DOHH2 (cell line): Measurements from ENCODE around the gene RNF123.

ENCODE experiments used
- H3F3A ChIP-seq: fragments of 200-600 bp; sonication (generic), shearing (Covaris generic); 2 replicates; pipeline ENCODE4 v1.6.0; 2016; ENCODE audit warnings: antibody characterized with exemption, mild to moderate bottlenecking; ENCODE audit not compliant: control insufficient read depth, insufficient read depth
- H3K27ac ChIP-seq: fragments of 200-600 bp; sonication (generic); 2 replicates; pipeline ENCODE4 v1.5.1; 2014; ENCODE audit warnings: low read depth, mild to moderate bottlenecking, low read length, moderate library complexity
- H3K27me3 ChIP-seq: fragments of 200-600 bp; sonication (generic); 2 replicates; pipeline ENCODE4 v1.6.1; 2014; ENCODE audit warnings: mild to moderate bottlenecking, low read length, mixed read lengths; ENCODE audit not compliant: control insufficient read depth
- H3K36me3 ChIP-seq: fragments of 200-600 bp; sonication (generic); 2 replicates; pipeline ENCODE4 v1.6.1; 2014; ENCODE audit warnings: mild to moderate bottlenecking, low read length, moderate library complexity, mixed read lengths; ENCODE audit not compliant: control insufficient read depth
- H3K4me1 ChIP-seq: fragments of 200-600 bp; sonication (generic); 2 replicates; pipeline ENCODE4 v1.6.1; 2014; ENCODE audit warnings: mild to moderate bottlenecking, low read length, mixed read lengths; ENCODE audit not compliant: control insufficient read depth
- H3K4me2 ChIP-seq: fragments of 200-600 bp; sonication (generic); 2 replicates; pipeline ENCODE4 v1.6.0; 2014; ENCODE audit warnings: mild to moderate bottlenecking, low read length, moderate library complexity
- H3K4me3 ChIP-seq: fragments of 200-600 bp; sonication (generic); 2 replicates; pipeline ENCODE4 v1.5.1; 2014; ENCODE audit warnings: mild to moderate bottlenecking, low read length, mixed read lengths
- H3K79me2 ChIP-seq: fragments of 200-600 bp; sonication (generic); 2 replicates; pipeline ENCODE4 v1.6.1; 2014; ENCODE audit warnings: mild to moderate bottlenecking, low read length, mixed read lengths; ENCODE audit not compliant: control insufficient read depth
- H3K9me2 ChIP-seq: fragments of 200-600 bp; sonication (generic); replicated peaks from 2 replicates; pipeline ENCODE4 v1.6.1; 2014; ENCODE audit warnings: mild to moderate bottlenecking, low read length, mixed read lengths; ENCODE audit not compliant: control insufficient read depth
- H3K9me3 ChIP-seq: fragments of 200-600 bp; sonication (generic); 2 replicates; pipeline ENCODE4 v1.6.1; 2014; ENCODE audit warnings: antibody characterized with exemption, low read length, mixed read lengths; ENCODE audit not compliant: control insufficient read depth, insufficient read depth
- H4K20me1 ChIP-seq: fragments of 200-600 bp; sonication (generic); 2 replicates; pipeline ENCODE4 v1.6.0; 2014; ENCODE audit warnings: low read depth, mild to moderate bottlenecking, antibody characterized with exemption, low read length, moderate library complexity; ENCODE audit not compliant: control insufficient read depth, insufficient read depth
- CTCF ChIP-seq: fragments of 200-600 bp; sonication (generic); IDR thresholded peaks from one replicate; pipeline ENCODE4 v1.5.1; 2014; ENCODE audit warnings: antibody characterized with exemption, mild to moderate bottlenecking, low read depth, low read length; ENCODE audit not compliant: poor library complexity, severe bottlenecking
- EZH2phosphoT487 ChIP-seq: fragments of 200-600 bp; sonication (generic); IDR thresholded peaks from 2 replicates; pipeline ENCODE4 v1.6.1; 2017; ENCODE audit warnings: borderline replicate concordance, mild to moderate bottlenecking, antibody characterized with exemption, low read length, moderate library complexity, mixed read lengths

RNF123 gene

GRCh38 chr3:49727154-49727923 is 38.0 kb downstream of the RNF123 start:
- H3K4me2 ChIP-seq, result peak overlapping the region; percentile 64
- no peaks in the 10 kb centered on the region for H3K9me2 ChIP-seq
- peak overlapping the region; percentile 81 for H3K27ac ChIP-seq
- peaks cover 27% of the 10 kb centered on the region for H3K79me2 ChIP-seq
- no peaks in the 10 kb centered on the region for H3K9me3 ChIP-seq
- H3K27me3 ChIP-seq, result no peaks in the 10 kb centered on the region
- TF ChIP-seq CTCF (no peak), EZH2phosphoT487 (no peak)
- peaks cover 7% of the 10 kb centered on the region for H3F3A ChIP-seq
- H3K4me1 ChIP-seq, result peaks cover 48% of the 10 kb centered on the region
- H4K20me1 ChIP-seq, result no peaks in the 10 kb centered on the region
- peaks cover 61% of the 10 kb centered on the region for H3K36me3 ChIP-seq
- peak overlapping the region; percentile 61 for H3K4me3 ChIP-seq

GRCh38 chr3:49727924-49728361 is 38.6 kb downstream of the RNF123 start:
- Histone ChIP-seq H3K4me3 (peak overlapping the region; percentile 61; the same call in 1 of the 2 replicates), H3K27ac (peak overlapping the region; percentile 81; the same call in 1 of the 2 replicates), H3K9me3 (no peaks in the 10 kb centered on the region), H3K79me2 (peaks cover 21% of the 10 kb centered on the region), H3F3A (peaks cover 7% of the 10 kb centered on the region), H3K4me1 (peaks cover 42% of the 10 kb centered on the region), H4K20me1 (no peaks in the 10 kb centered on the region), H3K36me3 (peaks cover 60% of the 10 kb centered on the region), H3K9me2 (no peaks in the 10 kb centered on the region), H3K27me3 (no peaks in the 10 kb centered on the region), H3K4me2 (peak overlapping the region; percentile 64)
- TF ChIP-seq CTCF (no peak), EZH2phosphoT487 (no peak)

- H4K20me1 ChIP-seq, result no peaks in the 10 kb centered on the region
- TF ChIP-seq EZH2phosphoT487, result no peak
- no peaks in the 10 kb centered on the region for H3K9me3 ChIP-seq
- peaks cover 3% of the 10 kb centered on the region; the same call in 1 of the 2 replicates for H3K79me2 ChIP-seq
- H3K27me3 ChIP-seq, result no peaks in the 10 kb centered on the region
- no peaks in the 10 kb centered on the region for H3K9me2 ChIP-seq
- H3K4me1 ChIP-seq, result peaks cover 30% of the 10 kb centered on the region
- H3K4me3 ChIP-seq, result no peak overlapping the region
- peaks cover 61% of the 10 kb centered on the region for H3K36me3 ChIP-seq
- H3F3A ChIP-seq, result peaks cover 5% of the 10 kb centered on the region
- H3K4me2 ChIP-seq, result no peak overlapping the region
- no peak overlapping the region for H3K27ac ChIP-seq
These were observed 40.7 kb downstream of the RNF123 start for GRCh38 chr3:49729966-49730609.

GRCh38 chr3:49732597-49732996 is 43.2 kb downstream of the RNF123 start:
- Histone ChIP-seq H3K4me3 (no peak overlapping the region), H4K20me1 (no peaks in the 10 kb centered on the region), H3K9me3 (no peaks in the 10 kb centered on the region), H3K27me3 (no peaks in the 10 kb centered on the region), H3K4me1 (peaks cover 5% of the 10 kb centered on the region), H3F3A (no peaks in the 10 kb centered on the region), H3K79me2 (no peaks in the 10 kb centered on the region), H3K36me3 (peaks cover 56% of the 10 kb centered on the region), H3K27ac (no peak overlapping the region), H3K4me2 (no peak overlapping the region), H3K9me2 (no peaks in the 10 kb centered on the region)
- TF ChIP-seq EZH2phosphoT487 (no peak), CTCF (no peak)
